Stimulated activated CD4-positive, alpha-beta T cell treated with anti-CD3 and anti-CD28 coated beads, Interleukin-1b, Interleukin-23, amount 100 ng/mL, for 1 hour (primary cell): ENCODE measurements around the gene UBE2J2.

Experiments used
- DNase-seq, 2 donors: peaks; one replicate each; pipeline ENCODE4 v3.0.0-alpha.2; 2020; ENCODE audit warnings: low read depth in 2 of 2

Gene UBE2J2

DNA sequence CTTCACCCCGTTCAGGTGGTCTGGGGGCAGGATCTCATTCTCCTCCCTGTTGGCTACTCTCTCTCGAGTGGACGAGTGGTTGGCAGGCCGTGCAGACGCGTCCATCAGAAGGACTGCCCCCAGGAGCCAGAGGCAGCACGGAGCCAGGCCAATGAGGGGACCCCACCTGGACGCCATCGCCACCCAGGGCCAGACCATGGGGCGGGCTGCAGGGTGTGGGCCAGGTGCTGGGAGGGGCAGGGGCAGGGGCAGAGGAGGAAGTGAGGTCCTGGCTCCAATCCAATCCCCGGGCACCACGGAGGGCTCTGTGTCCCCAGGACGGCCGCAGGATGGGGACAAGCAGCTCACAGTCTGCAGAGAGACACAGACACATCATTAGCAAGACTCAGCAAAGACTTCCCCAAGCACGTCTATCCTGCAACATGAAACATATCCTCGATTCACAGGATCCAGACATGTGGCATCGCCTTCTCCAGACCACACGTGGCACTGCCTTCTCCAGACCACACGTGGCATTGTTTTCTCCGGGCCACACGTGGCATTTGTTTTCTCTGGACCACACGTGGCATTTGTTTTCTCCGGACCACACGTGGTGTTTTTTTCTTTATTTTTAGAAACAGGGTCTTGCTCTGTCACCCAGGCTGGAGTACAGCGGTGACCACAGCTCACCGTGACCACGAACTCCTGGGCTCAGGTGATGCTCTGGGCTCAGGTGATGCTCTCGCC lies 44.9 kb downstream of the UBE2J2 start:
- no peak for DNase-seq

DNA sequence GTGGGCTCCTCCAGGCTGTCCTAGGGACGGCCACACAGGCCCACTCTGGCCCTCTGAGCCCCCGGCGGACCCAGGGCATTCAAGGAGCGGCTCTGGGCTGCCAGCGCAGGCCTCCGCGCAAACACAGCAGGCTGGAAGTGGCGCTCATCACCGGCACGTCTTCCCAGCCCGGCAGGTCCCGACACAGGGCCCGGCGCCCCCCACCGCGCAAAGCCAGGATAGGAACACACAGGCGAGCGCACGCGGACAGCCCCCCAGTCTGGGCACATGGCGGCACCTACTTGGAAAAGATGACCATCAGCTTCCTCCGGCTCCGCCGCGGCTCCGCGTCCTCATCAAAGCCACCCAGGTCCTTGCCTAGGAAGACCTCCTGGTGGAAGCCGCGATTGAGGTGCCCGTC lies 45.5 kb downstream of the UBE2J2 start:
- DNase-seq = no peak

GRCh38 chr1:1227386-1227785 lies 46.3 kb downstream of the UBE2J2 start:
- DNase-seq = no peak

GRCh38 chr1:1226566-1227362 lies 46.9 kb downstream of the UBE2J2 start:
- DNase-seq = no peak

DNA sequence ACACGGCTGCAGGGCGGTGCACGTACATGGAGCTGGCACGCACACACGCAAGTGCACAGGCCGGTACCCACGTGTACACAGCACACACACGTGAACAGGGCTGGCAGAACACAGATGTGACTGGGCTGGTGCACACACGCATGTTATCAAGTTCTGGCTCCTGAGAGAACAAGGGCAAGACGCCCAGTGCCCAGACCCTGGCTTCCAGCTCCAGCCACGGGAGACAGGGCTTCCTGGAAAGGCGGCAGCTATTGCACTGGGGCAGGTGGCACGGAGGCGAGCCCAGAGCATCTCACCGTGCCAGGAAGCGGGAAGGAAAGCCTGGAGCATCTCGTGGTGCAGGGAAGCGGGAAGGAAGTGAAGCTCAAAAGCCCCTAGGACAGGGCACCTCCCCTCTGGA lies 47.7 kb downstream of the UBE2J2 start:
- no peak for DNase-seq

DNA sequence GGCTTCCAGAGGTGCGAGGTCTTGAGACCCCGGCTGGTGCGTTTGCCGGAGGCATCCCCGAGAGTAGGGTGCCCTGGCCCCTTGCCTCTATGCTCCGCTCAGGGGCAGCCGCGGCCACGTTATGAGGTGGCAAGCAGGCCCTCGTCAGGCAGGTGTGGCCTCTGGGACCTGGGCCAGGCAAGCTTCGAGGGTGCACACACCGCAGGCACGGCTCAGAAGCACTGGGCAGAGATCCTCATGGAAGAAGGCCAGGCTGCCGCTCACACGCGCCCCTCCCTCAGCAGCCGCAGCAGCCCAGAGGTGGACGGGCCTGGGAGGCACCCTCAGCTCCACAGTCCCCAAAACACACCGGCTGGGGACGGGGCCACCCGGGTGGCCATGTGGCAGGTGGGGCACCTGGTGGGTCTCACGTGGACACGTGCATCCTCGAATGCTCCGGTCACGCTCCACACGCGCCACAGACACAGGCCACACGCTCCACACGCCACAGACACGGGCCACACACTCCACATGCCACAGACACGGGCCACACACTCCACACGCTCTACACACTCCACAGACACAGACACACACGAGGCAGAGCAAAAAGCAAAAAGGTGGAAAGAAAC lies 48.3 kb downstream of the UBE2J2 start:
- no peak for DNase-seq

- DNase-seq = no peak
These were observed 49.8 kb downstream of the UBE2J2 start for GRCh38 chr1:1223891-1224290.

DNA sequence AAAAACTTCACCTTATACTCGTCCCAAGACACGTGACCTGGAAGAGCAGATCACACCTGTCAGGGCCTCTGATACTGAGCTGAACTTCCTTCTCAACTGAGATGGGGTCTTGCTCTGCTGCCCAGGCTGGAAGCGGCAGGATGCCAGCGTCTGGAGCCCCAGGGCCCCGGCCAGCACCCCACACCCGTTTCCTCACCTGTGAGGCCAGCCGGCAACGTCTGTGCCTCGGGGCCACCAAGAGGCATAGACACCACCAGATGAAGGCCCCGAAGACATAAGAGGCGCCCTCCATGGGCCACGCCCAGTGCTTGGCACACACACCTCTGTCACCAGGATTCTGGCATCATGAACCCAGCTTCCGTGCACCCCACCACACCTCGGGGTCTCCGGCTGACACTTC lies 50.3 kb downstream of the UBE2J2 start:
- no peak for DNase-seq

DNA sequence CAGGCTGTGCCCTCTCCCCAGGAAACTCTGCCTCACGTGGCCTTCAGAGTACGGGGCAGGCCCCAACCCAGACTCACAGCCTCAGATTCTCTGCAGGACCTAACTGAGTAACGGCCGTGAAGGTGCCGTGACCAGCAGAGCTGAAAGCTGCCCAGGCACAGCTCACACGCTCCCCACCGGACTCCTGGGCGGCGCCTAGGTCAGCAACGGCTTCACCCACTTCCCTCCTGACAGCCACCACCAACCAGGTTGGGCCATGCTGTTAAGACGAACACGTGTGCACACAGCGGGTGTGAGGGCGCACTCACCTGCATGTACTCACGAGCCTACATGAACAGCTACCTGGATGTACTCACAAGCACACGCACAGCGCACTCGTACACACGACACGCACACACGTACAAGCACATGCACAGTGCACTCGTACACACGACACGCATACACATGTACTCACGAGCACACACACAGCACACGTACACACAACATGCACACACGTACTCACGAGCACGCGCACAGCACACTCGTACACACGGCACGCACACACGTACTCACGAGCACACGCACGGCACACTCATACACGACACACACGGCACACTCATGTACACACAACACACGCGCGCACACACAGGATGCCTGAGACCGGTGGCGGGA lies 51.0 kb downstream of the UBE2J2 start:
- DNase-seq = no peak

GRCh38 chr1:1221887-1222574 lies 51.6 kb downstream of the UBE2J2 start:
- no peak for DNase-seq

DNA sequence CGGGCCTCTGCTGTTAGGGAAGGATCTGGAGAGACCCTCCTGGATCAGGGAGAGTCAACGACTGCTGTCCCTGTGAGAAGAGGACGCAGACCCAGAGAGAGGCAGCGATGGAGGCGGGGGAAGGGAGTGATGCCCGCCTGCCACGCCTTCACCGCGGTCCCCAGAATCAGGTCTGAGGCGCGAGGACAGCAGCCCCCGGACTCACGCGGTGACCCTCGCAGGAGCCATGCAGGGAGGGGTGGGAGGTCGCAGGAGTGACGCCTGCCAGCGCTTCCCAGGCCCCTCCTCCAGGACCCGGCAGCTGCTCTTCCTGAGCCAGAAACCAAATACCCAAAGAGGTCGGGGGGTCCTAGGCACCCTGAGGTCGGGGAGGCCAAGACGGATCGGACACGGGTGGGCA lies 53.5 kb downstream of the UBE2J2 start:
- no peak for DNase-seq

GRCh38 chr1:1219341-1219740 lies 54.3 kb downstream of the UBE2J2 start:
- DNase-seq = no peak

- DNase-seq = no peak
These were observed 55.0 kb downstream of the UBE2J2 start for GRCh38 chr1:1218524-1219200.

DNA sequence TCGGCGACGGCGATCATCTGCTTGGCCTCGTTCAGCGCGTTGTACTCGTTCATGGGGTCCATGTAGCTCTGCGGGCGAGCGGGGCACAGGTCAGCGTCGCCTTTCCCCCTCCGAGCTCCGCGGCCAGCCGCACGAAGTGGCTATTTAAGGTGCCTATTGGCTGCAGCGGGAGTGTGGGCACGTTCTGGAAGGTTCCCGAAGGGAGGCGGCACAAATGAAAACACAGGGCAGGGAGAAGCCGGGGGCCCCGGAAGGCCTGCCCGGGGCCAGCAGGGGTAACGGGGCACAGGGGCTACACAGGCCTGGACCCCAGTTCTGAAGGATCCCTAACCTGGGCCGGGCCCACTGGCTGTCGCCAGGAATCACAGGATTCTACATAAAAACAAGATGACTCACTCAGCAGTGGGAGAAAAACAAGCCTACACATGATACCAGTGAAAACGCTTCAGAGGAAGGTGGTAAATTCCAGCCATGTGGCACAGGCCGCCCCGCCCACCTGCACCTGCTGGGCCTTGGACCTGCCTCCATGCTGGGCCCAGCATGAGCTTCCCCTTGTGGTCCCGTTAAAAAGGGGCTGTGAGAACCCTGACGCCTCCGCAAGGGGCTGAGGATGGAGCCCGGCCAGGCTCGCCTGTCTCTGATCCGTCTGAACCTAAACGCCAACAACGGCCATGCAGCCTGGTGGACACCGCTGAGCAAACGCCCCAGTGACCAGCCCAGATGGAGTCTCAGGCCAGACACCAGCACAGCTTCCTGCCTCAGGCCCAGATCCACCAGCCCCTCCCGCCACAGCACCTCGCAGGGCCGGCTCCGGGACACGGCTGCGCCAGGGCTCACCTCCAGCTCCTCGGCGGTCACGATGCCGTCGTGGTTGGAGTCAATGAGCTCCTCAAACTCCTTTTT lies 55.8 kb downstream of the UBE2J2 start:
- DNase-seq = no peak

- DNase-seq = no peak
These were observed 56.7 kb downstream of the UBE2J2 start for GRCh38 chr1:1216770-1217620.

DNA sequence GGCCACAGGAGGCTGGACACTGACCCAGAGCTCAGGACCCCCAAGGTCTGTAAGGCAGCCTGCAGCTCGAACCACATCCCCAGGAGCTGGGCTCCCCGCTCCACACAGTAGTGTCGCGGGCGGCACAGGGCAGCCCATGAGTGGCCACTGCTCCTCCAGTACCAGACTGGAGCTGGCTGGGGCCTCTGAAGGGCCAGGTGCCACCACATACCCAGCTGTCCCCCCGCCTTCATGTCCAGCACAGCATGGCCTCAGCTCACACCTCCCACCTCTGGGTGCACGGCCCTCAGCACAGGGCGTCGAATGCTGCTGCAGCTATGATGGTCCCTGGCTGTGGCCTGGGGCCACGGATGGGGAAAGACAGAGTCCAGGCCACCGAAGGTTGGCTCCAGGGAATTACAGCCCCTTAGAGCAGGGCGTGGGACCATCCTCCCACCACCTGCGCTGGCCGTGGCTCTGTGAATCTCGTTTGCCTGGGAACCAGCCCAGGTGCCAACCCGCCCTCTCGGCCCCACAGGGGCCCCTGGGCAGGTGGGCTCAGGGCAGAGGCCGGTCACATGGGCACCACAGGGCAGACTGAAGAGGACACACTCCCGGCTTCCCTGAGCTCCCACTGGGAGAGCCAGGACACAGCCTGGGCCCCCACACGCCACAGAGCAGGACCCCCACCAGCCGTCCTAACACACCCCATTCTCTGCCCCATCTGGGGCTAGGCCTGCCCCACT lies 57.6 kb downstream of the UBE2J2 start:
- no peak for DNase-seq

DNA sequence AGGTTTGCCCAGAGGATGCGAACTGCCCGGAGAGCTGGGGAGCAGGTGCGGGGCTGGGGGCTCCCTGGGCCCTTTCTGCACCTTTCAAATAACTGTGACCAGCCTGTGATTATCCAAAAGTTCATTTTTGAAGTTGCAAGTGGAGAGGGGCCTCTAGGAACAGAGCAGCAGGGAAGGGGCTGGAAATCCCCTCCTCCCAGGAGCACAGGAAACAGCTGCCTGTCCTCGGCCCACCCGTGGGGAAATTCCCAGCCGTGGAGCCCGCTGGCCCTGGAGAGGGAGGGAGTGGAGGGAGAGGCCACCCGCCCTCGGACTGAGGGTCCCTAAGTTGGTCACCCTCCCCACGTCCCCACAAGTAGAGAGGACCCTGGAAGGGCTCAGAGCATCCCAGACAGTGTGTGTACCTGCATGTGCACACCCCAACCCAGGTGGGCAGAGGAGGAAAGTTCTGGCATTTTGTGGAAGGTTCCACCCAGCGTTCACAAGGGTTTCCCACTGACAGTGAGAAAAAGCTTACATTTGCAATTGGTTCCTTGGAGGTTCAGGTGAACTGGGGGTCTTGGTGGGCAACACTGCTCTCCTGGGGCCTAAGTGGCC lies 58.5 kb downstream of the UBE2J2 start:
- DNase-seq = no peak
